Measurements from ENCODE around the gene CHCHD3. TPM values are rescaled to one million over a fixed set of nuclear protein-coding genes. Genes with fewer than 3 reads are reported as not detected.

The CHCHD3 gene
- total RNA-seq, 1 donor from 2014 or later, result 60.1 TPM

DNA sequence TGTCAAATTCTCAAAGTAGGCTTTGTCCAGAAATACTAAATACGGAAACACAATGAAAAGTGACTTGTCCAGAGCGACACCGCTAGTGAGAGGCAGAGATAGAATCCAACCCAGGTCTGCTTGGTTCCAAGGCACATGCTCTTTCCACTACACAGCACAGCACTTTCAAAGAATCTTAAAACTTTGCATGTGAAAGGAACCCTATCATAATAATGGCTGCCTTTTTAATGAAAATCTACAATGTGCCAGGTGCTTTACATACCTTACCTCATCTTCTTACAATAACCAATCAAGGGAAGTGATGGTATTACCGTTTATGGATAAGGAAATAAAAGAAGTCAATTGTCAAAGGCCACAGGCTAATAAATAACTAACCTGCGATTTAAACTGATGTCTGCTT lies 2.6 kb downstream of the CHCHD3 start:
- DNase-seq (ENCODE audit: low read depth in 2 of 2), result no peak

GRCh38 chr7:133077394-133077793 lies 4.5 kb downstream of the CHCHD3 start:
- no peak for DNase-seq (ENCODE audit: low read depth in 2 of 2)

GRCh38 chr7:133076142-133076541 lies 5.7 kb downstream of the CHCHD3 start:
- no peak for DNase-seq (ENCODE audit: low read depth in 2 of 2)

DNA sequence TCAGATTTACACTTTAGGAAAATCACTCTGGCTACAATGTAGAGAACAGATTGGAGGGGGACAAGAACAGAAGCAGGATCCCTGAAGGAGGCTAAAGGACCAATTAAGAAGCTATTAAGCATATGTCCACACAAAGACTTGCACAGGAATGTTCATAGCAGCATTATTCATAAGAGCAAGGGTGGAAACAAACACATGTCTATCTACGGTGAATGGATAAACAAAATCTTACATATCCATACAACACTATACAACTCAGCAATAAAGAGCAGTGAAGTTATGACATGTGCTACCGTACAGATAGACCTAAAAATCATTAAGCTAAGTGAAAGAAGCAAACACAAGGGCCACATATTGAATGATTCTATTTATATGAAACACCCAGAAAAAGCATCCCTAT lies 10.4 kb downstream of the CHCHD3 start:
- no peak for DNase-seq (ENCODE audit: low read depth in 2 of 2)

DNA sequence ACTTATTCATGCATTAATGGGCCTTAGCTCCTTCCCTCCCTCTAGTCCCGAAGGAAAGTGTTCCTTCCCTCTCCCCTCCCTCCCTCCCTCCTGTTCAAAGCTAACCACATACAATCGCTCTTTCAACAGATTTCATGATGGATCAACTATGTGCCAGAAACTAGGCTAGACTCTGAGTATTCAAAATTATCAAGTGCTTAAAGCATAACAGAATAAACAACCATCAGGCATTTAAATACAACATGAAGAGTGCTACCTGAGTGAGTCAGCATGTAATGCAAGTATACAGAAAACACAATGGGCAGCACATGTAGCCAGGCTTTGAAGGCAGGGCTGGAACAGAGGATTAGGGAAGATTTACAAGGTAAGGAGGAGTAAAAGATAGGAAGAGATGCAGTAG lies 11.3 kb downstream of the CHCHD3 start:
- DNase-seq (ENCODE audit: low read depth in 2 of 2), result no peak

DNA sequence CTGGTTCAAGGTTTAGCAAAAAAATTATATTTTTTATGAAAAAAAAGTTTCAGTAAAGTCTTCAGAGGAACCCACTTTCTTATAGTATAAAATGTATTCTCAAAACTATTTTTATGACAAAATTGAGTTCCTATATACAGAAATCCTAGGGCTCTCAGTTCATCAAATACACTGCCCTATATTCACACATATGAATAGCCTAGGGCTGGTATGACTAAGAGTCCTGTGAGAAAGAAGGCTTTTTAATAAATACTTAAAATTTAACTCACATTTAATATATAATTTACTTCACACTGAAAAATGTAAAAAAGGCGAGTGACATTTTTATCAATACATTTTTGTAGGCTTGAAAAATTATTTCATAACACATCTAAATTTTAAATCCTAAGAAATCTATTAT lies 16.6 kb downstream of the CHCHD3 start:
- DNase-seq (ENCODE audit: low read depth in 2 of 2), result no peak

DNA sequence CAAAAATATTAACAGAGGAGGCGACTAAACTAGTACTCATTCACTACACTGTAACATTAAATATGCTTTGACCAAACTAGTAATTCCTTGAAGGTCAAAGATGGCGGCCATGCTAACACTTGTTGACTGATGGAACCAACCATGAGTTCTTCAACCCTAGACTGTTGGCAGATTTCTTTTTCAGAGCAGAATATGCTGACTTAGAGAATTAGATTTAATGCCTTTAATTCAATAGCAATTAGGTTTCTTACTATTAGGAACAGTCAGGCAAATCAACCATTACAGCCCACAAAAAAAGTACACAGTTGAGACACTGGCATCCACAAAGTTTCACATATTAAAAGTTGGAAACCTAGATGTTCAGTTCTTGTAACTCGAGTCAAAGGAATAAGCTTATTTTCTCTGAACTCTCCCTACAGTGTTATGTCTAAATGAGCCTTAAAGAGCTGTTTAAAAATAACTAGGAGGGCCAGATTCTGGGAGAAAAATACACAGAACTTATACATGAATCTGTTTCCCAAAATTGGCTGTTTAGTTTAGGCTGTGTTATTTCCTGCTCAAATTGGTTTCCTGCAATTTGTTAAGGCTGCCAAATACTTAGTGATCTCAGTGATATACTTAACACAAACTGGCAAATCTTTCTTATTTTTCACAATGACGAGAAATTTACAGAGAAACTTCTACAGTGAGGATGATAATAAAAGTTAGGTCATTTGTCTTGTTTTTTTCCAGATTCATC lies 17.6 kb downstream of the CHCHD3 start:
- DNase-seq (ENCODE audit: low read depth in 2 of 2), result peak in 1 of 2 donors; percentile 31

DNA sequence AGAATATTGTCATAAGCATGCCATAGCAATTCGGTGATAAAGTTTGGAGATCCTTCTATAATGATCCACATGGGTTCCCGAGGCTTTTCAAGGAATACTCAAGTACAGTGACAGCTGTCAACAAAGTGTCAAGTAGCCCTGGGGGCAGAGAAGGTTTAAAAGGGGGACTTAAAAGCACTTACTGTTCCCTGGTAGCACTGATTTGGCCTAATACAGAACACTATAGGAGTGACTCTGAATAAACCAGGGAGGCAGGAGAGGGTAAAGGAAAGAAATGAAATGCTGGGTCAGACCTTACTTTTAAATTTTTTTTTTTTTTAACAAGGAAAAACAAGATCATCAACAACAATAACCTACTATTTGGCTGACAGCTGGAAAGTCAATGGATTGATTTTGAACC lies 20.1 kb downstream of the CHCHD3 start:
- DNase-seq (ENCODE audit: low read depth in 2 of 2), result no peak

- DNase-seq (ENCODE audit: low read depth in 2 of 2), result no peak
Observed at GRCh38 chr7:133061357-133061756, 20.5 kb downstream of the CHCHD3 start.

GRCh38 chr7:133060004-133060403 lies 21.9 kb downstream of the CHCHD3 start:
- no peak for DNase-seq (ENCODE audit: low read depth in 2 of 2)

DNA sequence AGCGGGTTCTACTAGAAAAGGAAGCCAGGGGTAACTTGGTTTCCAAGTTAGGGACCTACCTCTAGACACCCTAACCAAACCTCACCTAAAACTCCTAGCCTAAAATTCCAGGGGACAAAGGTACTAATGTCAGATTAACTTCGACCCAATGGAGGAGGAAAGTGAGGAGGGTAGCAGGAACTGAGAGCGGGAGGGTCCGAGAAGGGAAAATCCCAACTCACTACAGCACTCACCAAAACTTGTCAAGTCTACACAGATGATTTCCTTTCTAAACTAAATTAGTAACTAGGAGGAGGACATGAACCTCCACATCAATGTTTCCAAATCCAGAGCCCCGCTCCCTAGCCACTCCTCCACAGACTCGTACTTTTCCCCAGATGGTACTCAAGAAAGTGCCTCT lies 22.6 kb downstream of the CHCHD3 start:
- DNase-seq (ENCODE audit: low read depth in 2 of 2), result no peak

GRCh38 chr7:133056370-133057238 lies 25.3 kb downstream of the CHCHD3 start:
- peak in 1 of 2 donors; percentile 31 for DNase-seq (ENCODE audit: low read depth in 2 of 2)

GRCh38 chr7:133054162-133054840 lies 27.6 kb downstream of the CHCHD3 start:
- DNase-seq (ENCODE audit: low read depth in 2 of 2), result no peak

- DNase-seq (ENCODE audit: low read depth in 2 of 2), result peak in 1 of 2 donors; percentile 2
Observed at GRCh38 chr7:133053321-133053891, 28.5 kb downstream of the CHCHD3 start.

GRCh38 chr7:133052826-133053225 lies 29.1 kb downstream of the CHCHD3 start:
- no peak for DNase-seq (ENCODE audit: low read depth in 2 of 2)

DNA sequence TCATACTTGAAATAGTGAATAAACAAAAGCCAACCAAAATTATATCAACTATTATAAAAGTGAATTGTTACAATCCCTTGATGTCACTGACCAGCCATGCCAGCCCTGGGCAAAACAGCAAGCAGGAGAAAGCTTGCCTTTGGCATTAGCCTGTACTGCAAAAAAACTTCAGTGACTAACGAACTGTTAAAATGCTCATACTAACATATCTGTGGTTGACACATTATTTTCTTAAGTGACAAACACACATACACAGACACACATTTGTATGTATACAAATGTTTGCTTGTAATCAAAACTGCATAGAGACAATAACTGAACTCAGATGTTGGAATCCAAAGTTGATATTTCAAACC lies 29.5 kb downstream of the CHCHD3 start:
- no peak for DNase-seq (ENCODE audit: low read depth in 2 of 2)

DNA sequence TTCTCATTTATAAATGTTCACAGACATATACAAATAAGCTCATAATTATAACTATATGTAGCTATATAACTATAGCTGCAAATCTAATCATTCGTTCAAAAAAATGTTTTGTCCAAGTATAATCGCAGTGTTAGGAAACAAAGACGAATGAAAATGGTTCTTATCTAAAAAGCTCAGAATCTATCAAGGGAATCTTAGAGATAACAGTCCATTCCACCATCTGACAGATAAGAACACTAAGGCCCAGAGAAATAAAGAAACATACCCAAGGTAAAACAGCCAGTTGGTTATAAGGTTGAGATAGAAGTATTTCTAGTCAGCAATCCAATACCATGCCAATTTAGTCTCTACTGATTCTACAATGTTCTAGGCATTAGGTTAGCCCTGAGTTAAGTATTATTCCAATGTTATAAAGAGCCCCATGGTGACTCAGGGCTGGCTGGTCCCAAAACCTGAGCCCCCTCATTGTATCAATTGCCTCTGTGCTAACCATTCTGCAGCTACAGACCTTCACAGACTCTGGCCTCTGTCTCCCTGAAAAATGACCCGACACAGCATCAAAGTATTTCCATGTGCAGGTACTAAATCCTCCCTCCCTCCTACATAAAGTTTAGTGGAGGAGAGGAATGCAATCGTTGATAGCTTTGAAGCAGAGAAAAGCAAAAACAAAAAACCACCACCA lies 30.0 kb downstream of the CHCHD3 start:
- DNase-seq (ENCODE audit: low read depth in 2 of 2), result no peak

DNA sequence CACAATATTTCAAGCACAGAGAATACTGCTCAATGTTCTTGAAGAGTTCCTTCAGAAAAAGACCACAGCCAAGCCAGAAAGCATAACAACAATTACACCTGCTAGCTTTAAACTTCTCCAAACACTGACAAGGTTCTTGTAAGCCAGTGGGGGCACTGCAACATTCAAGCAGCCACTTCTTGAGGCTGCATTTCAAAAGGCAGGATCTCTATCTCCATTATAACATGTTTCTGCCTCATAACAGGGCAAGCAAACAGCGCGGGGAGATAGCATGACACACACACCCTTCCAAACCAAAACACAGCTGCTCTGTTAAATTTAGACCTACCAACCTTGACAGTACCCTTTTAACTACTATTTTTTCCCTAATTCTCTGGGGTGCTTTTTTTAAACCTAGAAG lies 30.8 kb downstream of the CHCHD3 start:
- DNase-seq (ENCODE audit: low read depth in 2 of 2), result peak in 1 of 2 donors; percentile 1

DNA sequence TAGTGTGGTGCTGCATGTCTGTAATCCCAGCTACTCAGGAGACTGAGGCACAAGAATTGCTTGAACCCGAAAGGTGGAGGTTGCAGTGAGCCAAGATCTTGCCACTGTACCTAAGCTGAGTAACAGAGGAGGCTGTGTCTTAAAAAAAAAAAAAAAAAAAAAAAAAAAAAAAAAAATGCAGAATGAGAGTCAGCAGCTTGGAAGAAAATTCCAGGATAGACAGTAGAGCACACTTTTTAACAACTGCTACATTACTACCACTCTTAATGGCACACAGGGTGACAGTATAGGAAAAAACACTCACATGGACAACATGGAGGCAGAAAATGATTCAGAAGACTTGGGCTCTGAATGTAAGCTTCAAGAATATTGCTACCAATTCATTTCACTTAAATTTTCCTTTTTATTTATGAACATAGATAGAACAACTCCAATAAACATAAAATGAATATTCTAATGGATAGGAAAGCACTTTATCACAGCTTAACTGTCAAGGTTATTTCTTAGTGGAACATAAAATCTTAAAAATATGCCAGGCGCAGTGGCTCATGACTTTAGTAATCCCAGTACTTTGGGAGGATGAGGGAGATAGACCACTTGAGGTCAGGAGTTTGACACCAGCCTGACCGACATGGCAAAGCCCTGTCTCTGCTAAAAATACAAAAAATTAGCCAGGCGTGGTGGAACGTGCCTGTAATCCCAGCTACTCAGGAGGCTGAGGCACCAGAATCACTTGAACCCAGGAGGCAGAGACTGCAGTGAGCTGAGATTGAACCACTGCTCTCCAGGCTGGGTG lies 31.5 kb downstream of the CHCHD3 start:
- DNase-seq (ENCODE audit: low read depth in 2 of 2), result no peak

GRCh38 chr7:133048589-133048988 lies 33.3 kb downstream of the CHCHD3 start:
- DNase-seq (ENCODE audit: low read depth in 2 of 2), result no peak

GRCh38 chr7:133047321-133047720 lies 34.6 kb downstream of the CHCHD3 start:
- no peak for DNase-seq (ENCODE audit: low read depth in 2 of 2)
